ENCODE results near the gene FAM20C.

- TF ChIP-seq CTCF (IDR thresholded peaks at IDR 0.05) (no peak), POLR2AphosphoS5 (IDR thresholded peaks at IDR 0.05; ENCODE audit: low read depth, low read length) (no peak)
Observed at GRCh38 chr7:143811-144453, 48.4 kb upstream of the FAM20C start.

Measured in Panc1 (cell line).